ENCODE measurements around the gene MYBPC1. TPM values are rescaled to one million over a fixed set of nuclear protein-coding genes. Genes with fewer than 3 reads are reported as not detected.
"Not testable (repeated sequence)": the region's sequence is repeated elsewhere in the genome, so short reads cannot be mapped to it uniquely, and the experiment has no call there.

MYBPC1 gene
- total RNA-seq: not detected

DNA sequence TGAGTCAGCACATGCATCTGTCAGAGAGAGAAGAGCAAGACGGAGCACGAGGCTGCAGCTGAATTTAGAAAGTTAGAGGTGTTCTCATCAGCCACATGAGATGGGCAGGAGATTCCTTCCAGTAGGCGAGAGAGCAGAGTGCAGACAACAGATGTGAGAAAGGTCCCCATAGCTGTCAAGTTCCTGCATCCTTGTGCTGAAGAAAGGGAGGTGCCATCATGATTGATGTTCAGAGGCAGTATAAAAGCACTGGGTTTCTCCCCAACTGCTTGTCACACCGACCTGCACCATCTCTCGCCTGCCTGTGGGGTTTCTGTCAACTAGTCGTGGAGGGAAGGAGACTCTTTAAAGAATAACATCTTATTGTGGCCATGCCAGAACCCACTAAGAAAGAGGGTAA is at the start of gene MYBPC1:
Gene MYBPC1, plus strand, starts transcription at position 272 of the 400 bp plus-strand sequence. Its CDS starts 100 bp downstream, at position 372.
- no peak within 1 kb of the TSS for H3K4me3 Mint-ChIP-seq
- no peaks in the 10 kb centered on the region for H3K4me1 Mint-ChIP-seq
- no peak for ATAC-seq (replicated peaks)
- H3K36me3 Mint-ChIP-seq (ENCODE audit: low read depth): no peaks in the 10 kb centered on the region
- H3K27me3 Mint-ChIP-seq: peaks cover 3% of the 10 kb centered on the region
- H3K27ac Mint-ChIP-seq: no peak within 1 kb of the TSS
- H3K9me3 Mint-ChIP-seq: no peaks in the 10 kb centered on the region

DNA sequence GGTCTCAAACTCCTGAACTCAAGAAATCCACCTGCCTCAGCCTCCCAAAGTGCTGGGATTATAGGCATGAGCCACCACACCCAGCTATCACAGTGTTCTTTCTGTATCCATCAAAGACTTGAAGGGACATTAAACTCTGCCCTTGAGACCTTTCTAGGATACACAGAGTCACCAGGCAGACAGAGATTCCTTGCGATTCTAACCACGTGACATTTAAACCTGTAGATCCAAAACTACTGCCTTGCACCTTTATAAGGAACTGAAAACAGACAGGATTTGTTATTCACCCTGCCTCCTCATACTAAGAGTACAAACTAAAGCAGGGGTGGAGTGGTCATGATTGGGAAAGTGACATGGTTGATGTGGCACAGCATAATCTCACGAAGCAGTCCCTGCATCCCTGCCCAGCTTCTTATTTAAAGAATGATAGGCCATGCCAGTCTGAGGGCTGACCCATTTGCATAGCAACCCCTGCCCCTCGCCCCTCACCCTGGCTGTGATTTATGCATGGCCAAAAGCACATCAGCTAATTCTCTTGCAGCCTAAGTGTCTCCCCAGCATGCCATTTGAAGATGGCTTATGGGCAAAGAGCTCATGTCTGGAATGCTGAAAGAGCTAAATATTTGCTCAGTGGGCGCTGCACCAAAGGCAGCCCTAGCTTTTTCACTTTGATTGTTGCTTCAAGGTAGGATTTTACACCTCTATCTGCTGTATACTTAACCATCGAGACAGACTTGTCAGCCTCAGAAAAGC is 43.2 kb upstream of the MYBPC1 start:
- H3K36me3 Mint-ChIP-seq (ENCODE audit: low read depth): no peaks in the 10 kb centered on the region
- H3K27ac Mint-ChIP-seq: no peak overlapping the region
- ATAC-seq (replicated peaks): no peak
- H3K27me3 Mint-ChIP-seq: peaks cover 13% of the 10 kb centered on the region
- no peak overlapping the region for H3K4me3 Mint-ChIP-seq
- no peaks in the 10 kb centered on the region for H3K9me3 Mint-ChIP-seq
- H3K4me1 Mint-ChIP-seq: no peaks in the 10 kb centered on the region

DNA sequence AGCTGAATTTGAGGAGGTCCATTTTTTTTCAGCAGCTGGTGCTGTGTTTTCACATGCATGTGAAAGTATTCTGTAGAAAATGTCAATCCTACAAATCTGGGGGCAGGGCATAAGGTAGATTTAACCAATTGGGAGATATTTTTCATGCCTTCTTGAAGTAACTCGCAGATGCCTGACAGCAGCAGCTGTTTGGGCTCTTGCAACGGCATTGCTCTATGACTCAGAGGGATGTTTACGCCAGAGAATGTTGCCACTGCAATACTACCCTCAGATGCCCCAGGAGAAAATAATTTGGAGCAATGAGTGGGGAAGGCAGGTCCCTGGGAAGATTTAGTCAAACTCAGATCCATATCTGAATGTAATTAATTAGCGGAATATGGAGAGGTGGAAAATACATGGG is 42.5 kb upstream of the MYBPC1 start:
- Mint-ChIP-seq H3K9me3 (no peaks in the 10 kb centered on the region), H3K27ac (no peak overlapping the region), H3K4me3 (no peak overlapping the region), H3K27me3 (peaks cover 13% of the 10 kb centered on the region), H3K36me3 (ENCODE audit: low read depth) (no peaks in the 10 kb centered on the region), H3K4me1 (no peaks in the 10 kb centered on the region)
- no peak for ATAC-seq (replicated peaks)

GRCh38 chr12:101557094-101557493 is 37.7 kb upstream of the MYBPC1 start:
- H3K9me3 Mint-ChIP-seq: no peaks in the 10 kb centered on the region
- no peak overlapping the region for H3K27ac Mint-ChIP-seq
- no peaks in the 10 kb centered on the region for H3K36me3 Mint-ChIP-seq (ENCODE audit: low read depth)
- no peaks in the 10 kb centered on the region for H3K4me1 Mint-ChIP-seq
- H3K27me3 Mint-ChIP-seq: peaks cover 16% of the 10 kb centered on the region
- no peak for ATAC-seq (replicated peaks)
- H3K4me3 Mint-ChIP-seq: no peak overlapping the region

DNA sequence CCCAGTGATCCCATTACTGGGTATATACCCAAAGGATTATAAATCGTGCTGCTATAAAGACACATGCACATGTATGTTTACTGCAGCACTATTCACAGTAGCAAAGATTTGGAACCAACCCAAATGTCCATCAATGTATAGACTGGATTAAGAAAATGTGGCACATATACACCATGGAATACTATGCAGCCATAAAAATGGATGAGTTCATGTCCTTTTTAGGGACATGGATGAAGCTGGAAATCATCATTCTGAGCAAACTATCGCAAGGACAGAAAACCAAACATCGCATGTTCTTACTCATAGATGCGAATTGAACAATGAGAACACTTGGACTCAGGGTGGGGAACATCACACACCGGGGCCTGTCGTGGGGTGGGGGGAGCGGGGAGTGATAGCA is 36.0 kb upstream of the MYBPC1 start:
- H3K36me3 Mint-ChIP-seq (ENCODE audit: low read depth); H3K4me3 Mint-ChIP-seq; ATAC-seq (replicated peaks); H3K9me3 Mint-ChIP-seq; H3K27ac Mint-ChIP-seq; H3K4me1 Mint-ChIP-seq: not testable (repeated sequence)
- peaks cover 16% of the 10 kb centered on the region for H3K27me3 Mint-ChIP-seq

- no peak overlapping the region for H3K27ac Mint-ChIP-seq
- H3K4me1 Mint-ChIP-seq: no peaks in the 10 kb centered on the region
- no peak overlapping the region for H3K4me3 Mint-ChIP-seq
- peaks cover 20% of the 10 kb centered on the region for H3K27me3 Mint-ChIP-seq
- no peaks in the 10 kb centered on the region for H3K9me3 Mint-ChIP-seq
- no peak for ATAC-seq (replicated peaks)
- H3K36me3 Mint-ChIP-seq (ENCODE audit: low read depth): no peaks in the 10 kb centered on the region
Observed at GRCh38 chr12:101563212-101563611, 31.6 kb upstream of the MYBPC1 start.

- no peak for ATAC-seq (replicated peaks)
- Mint-ChIP-seq H3K9me3 (no peaks in the 10 kb centered on the region), H3K27ac (no peak overlapping the region)
Observed at GRCh38 chr12:101564912-101565311, 29.9 kb upstream of the MYBPC1 start.

GRCh38 chr12:101566318-101566717 is 28.5 kb upstream of the MYBPC1 start:
- peaks cover 25% of the 10 kb centered on the region for H3K27me3 Mint-ChIP-seq
- H3K4me3 Mint-ChIP-seq: no peak overlapping the region
- no peaks in the 10 kb centered on the region for H3K9me3 Mint-ChIP-seq
- peak; percentile 32 for ATAC-seq (replicated peaks)
- no peak overlapping the region for H3K27ac Mint-ChIP-seq
- H3K4me1 Mint-ChIP-seq: no peaks in the 10 kb centered on the region
- H3K36me3 Mint-ChIP-seq (ENCODE audit: low read depth): no peaks in the 10 kb centered on the region

More at GRCh38 chr12:101564912-101565311, 29.9 kb upstream of the MYBPC1 start:
- Mint-ChIP-seq H3K4me3 (no peak overlapping the region), H3K4me1 (no peaks in the 10 kb centered on the region), H3K36me3 (ENCODE audit: low read depth) (no peaks in the 10 kb centered on the region), H3K27me3 (peaks cover 25% of the 10 kb centered on the region)

DNA sequence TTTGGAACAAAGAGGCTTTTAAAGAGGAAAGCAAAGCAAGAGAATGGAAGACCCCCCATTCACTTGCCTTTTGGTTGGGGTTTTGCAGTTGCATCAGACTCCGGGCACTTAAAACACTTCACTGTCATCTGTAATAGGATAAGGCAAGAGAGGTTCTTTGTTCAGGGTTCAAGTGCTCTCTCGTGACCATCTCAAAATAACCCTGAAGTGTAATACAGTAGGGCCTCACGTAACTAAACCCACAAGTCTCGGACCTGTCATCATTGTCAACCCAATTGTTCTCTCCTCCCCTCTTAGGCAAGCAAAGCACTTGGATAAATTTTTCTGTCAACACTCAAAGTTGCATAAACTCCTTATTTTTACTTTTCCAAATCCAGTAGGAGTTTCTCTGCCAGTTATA is 26.9 kb upstream of the MYBPC1 start:
- Mint-ChIP-seq H3K27ac (no peak overlapping the region), H3K4me3 (no peak overlapping the region), H3K4me1 (no peaks in the 10 kb centered on the region), H3K27me3 (peaks cover 26% of the 10 kb centered on the region), H3K9me3 (no peaks in the 10 kb centered on the region), H3K36me3 (ENCODE audit: low read depth) (no peaks in the 10 kb centered on the region)
- ATAC-seq (replicated peaks): no peak

DNA sequence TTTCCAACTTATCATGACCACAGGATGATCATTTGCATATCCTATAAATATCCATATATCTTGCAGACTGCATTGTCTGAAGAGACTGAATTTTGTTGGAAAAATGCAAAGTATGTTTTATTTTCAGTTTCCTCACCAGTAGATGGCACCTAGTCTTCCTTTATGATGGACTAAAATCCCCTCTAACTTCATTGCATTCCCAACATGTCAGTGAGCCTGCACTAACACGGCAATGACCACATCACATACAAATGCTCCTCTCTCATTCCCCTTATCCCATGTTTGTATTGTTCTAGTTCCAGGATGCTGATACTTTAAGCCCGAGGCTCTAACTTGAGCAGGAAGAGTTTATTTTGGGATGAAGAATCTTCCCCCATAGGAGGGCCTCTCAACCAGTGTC is 24.7 kb upstream of the MYBPC1 start:
- no peaks in the 10 kb centered on the region for H3K4me1 Mint-ChIP-seq
- no peak overlapping the region for H3K4me3 Mint-ChIP-seq
- ATAC-seq (replicated peaks): no peak
- H3K36me3 Mint-ChIP-seq (ENCODE audit: low read depth): no peaks in the 10 kb centered on the region
- H3K9me3 Mint-ChIP-seq: no peaks in the 10 kb centered on the region
- H3K27me3 Mint-ChIP-seq: peaks cover 21% of the 10 kb centered on the region
- H3K27ac Mint-ChIP-seq: no peak overlapping the region

- no peaks in the 10 kb centered on the region for H3K4me1 Mint-ChIP-seq
- H3K36me3 Mint-ChIP-seq (ENCODE audit: low read depth): no peaks in the 10 kb centered on the region
- no peak overlapping the region for H3K4me3 Mint-ChIP-seq
- no peak overlapping the region for H3K27ac Mint-ChIP-seq
- H3K27me3 Mint-ChIP-seq: peaks cover 19% of the 10 kb centered on the region
- H3K9me3 Mint-ChIP-seq: no peaks in the 10 kb centered on the region
- ATAC-seq (replicated peaks): no peak
Observed at GRCh38 chr12:101571105-101571504, 23.7 kb upstream of the MYBPC1 start.

DNA sequence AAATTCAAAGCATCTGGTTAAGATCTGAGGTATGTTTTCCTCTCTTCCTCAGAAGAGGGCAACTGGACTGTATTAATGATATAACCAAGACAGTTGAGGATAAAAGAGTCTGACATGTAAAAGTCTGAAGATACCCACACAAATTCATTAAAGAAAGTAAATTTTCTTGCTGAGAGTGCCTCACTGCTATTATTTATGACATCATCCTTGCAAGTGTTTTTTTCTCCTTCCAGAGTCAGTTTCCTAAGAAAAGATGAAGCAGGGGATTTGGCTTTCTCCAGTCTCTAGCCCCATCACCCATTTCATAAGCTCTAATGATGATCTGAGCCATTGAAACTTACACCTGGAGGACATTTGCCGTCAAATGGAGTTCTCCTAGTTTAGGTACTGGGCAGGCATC is 21.0 kb upstream of the MYBPC1 start:
- Mint-ChIP-seq H3K27me3 (peaks cover 8% of the 10 kb centered on the region), H3K4me1 (no peaks in the 10 kb centered on the region)
- ATAC-seq (replicated peaks): no peak

DNA sequence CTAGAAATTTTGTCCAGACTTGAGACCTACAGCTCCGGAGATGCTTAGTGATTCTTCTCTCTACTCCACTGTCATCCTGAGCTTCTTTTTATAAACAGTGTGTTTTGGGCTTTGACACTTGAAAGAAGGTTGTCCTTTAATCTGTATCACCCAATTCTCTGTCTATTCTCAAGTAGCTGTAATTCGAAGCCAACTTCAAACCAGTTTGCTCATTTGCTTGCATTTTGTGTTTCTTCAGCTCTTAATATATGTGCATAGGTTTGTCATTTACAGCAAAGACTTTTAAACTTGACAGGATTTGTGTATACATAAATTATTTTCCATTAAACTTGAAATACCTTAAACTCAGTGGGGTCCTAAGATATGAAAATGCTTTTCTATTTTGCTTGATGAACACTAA is 16.4 kb upstream of the MYBPC1 start:
- Mint-ChIP-seq H3K4me3 (no peak overlapping the region), H3K36me3 (ENCODE audit: low read depth) (no peaks in the 10 kb centered on the region), H3K27me3 (peaks cover 3% of the 10 kb centered on the region), H3K4me1 (no peaks in the 10 kb centered on the region), H3K9me3 (peaks cover 3% of the 10 kb centered on the region), H3K27ac (no peak overlapping the region)
- no peak for ATAC-seq (replicated peaks)

More for the DNA sequence above, 21.0 kb upstream of the MYBPC1 start:
- Mint-ChIP-seq H3K36me3 (ENCODE audit: low read depth) (no peaks in the 10 kb centered on the region), H3K4me3 (no peak overlapping the region), H3K27ac (no peak overlapping the region), H3K9me3 (peaks cover 3% of the 10 kb centered on the region)

- H3K27me3 Mint-ChIP-seq: peaks cover 10% of the 10 kb centered on the region
- H3K4me3 Mint-ChIP-seq: no peak overlapping the region
- no peaks in the 10 kb centered on the region for H3K4me1 Mint-ChIP-seq
- H3K9me3 Mint-ChIP-seq: peaks cover 3% of the 10 kb centered on the region
- ATAC-seq (replicated peaks): no peak
- H3K36me3 Mint-ChIP-seq (ENCODE audit: low read depth): no peaks in the 10 kb centered on the region
- no peak overlapping the region for H3K27ac Mint-ChIP-seq
Observed at GRCh38 chr12:101581190-101581589, 13.6 kb upstream of the MYBPC1 start.

DNA sequence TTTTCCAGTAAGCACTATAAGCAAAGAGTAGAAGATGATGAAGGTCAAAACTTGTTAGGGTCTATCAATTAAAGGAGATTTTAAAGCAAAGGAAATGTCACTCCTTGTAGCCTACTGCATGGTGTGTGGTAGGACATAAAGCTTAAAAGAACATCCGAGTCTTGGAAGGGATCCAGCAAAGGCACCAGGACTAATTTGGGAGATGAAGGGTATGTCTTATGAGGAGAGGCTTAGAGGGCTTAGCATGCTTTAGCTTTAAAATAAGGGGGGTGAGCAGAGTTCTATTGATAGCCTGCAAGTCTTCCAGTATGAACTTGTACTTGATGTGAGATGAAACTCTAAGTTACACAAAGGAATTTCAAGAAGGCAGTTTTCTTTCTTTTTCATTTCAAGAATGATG is 11.8 kb upstream of the MYBPC1 start:
- Mint-ChIP-seq H3K4me1 (no peaks in the 10 kb centered on the region), H3K9me3 (no peaks in the 10 kb centered on the region), H3K4me3 (no peak overlapping the region), H3K27me3 (peaks cover 15% of the 10 kb centered on the region), H3K27ac (no peak overlapping the region), H3K36me3 (ENCODE audit: low read depth) (no peaks in the 10 kb centered on the region)
- ATAC-seq (replicated peaks): no peak

GRCh38 chr12:101590383-101590782 is 4.4 kb upstream of the MYBPC1 start:
- Mint-ChIP-seq H3K4me1 (no peaks in the 10 kb centered on the region), H3K36me3 (ENCODE audit: low read depth) (no peaks in the 10 kb centered on the region), H3K9me3 (no peaks in the 10 kb centered on the region), H3K27ac (no peak overlapping the region), H3K27me3 (peaks cover 9% of the 10 kb centered on the region), H3K4me3 (no peak overlapping the region)
- no peak for ATAC-seq (replicated peaks)

All from activated T-helper 17 cell treated with anti-CD3 and anti-CD28 coated beads, Interleukin-2, amount 50 U/mL, for 72 hours (primary cell).